GM19240 (cell line): ENCODE measurements around the gene TNRC18.
"Not testable (repeated sequence)": the region's sequence is repeated elsewhere in the genome, so short reads cannot be mapped to it uniquely, and the experiment has no call there.

Experiments
- DNase-seq: peaks from one replicate; pipeline ENCODE4 v3.0.0; 2011; ENCODE audit warnings: low spot score; ENCODE audit not compliant: insufficient read length

Gene TNRC18

DNA sequence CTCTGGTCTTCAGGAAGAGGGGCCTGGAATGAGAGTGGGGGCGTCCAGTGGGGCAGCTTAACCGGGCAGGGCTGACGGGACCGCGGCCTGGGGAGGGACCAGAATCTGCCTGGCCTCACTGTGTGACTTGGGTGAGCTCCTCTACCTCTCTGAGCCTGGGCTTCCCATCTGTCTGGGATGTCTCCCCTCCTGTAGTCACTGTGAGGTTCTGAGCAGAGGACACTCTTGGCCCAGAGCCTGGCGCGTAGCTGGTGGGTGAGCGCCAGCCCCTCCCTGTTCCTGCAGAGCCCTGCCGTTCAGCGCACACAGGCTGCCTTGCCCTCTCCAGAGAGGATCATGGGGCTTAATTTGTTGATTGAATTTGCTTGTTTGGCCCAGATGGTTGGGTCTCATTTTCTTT lies 148.1 kb downstream of the TNRC18 start:
- not testable (repeated sequence) for DNase-seq

DNA sequence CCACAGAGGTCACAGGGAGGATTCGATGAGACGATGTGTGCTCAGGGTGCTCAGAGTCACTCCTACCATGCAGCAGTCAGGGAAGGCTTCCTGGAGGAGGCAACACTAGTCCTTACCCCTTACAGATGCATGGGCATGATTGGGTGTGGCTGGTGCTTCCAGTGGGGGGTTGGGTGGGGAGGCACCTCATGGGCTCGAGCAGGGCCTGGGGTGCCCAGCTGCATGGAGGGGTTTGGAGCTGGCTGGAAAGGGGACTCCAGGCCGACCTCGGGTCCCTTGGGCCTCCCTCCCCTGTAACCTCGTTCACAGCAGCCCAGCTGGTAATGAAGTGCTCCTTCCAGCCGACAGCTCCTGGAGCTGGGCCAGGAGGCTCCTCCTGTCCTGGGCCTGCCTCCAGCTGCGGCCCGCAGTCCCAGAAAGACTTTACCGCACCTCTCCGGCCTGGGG lies 148.6 kb downstream of the TNRC18 start:
- not testable (repeated sequence) for DNase-seq

DNA sequence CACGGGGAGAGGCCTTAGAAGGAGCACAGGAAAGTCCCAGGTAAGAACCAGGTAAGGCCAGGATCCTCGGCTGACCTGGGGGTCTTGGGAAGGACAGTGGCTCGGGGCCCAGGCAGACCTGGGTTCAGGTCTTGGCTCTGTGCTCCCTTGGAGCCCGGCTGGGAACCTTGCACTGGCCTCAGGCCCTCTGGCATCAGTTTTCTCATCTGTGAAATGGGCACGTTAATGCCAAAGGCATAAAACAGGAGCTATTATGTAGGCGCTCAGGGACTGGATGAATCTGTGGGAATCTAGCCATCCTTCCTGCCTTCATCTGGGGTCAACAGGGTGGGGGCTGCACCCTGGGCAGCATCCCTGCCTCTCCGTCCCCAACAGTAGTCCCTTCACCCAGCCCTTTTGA lies 149.2 kb downstream of the TNRC18 start:
- no peak for DNase-seq

DNA sequence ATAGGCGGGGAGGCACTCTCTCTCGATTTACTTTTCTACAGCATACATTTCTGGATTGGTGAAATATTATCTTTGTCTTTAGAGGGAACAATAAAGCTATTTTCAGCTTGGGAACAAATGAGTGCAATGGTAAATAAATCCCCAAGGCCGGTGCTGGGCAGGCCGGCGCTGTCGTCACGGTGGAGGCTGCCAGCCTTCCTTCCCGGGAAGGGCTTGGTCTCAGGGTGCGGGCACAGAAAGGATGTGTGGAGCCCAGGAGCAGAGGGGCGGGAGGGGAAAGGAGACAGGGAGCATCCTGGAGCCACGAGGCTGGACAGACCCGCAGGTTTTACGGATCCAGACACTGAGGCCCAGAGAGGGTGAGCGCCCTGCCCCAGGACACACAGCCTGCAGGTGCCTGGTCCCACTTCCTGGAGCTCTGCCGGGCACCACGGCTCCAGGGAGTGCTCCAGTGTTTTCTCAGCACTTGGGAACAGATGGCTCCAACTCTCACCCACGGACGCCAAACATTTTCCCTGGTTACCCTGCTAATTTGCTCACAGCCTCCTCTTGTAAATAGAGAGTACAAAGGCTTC lies 149.7 kb downstream of the TNRC18 start:
- not testable (repeated sequence) for DNase-seq

DNA sequence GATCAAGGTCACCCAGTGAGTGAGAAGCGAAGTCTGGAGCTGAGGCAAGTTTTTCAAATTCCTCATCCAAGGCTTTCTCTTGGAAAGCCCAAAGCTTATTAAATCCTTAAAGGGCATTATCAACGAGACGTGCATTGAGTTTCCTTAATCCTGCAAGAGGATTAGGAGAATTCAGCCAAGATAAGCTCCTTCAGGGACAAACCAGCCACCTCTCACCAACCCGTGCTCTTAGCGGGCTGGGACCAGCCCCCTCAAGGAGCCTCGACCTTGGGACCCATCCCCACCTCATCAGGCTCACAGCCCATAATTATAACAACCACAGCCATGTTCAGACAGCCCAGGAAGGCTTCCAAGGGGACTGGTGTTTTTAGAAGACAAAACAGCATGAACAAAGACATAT lies 152.8 kb downstream of the TNRC18 start:
- DNase-seq, result no peak

DNA sequence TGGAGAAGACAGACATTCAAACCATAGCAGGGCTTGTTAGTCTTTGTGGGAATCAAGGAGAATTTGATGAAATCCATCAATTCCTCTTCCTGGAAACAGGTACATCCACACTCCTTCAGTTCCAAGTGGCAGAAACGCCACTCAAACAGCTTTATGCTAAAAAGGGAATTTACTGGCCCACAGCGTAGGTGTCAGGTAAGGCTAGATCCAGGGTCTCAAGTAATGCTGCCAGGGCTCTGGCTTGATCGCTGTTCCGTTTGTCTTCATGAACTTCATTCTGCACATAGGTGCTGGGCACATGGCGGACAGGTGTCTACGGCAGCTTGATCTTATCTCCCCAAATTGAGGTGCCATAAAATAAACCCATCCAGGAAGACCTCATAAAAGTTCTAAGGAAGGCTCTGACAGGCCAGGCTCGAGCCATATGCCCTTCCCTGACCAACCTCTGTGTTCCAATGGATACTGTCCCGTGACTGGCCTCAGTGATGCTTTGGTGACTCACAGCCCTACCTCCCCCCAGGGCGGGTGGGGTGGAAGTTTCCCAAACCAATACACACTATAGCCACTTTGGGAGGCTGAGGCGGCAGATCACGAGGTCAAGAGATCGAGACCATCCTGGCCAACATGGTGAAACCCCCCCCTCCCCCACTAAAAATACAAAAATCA lies 153.5 kb downstream of the TNRC18 start:
- not testable (repeated sequence) for DNase-seq

DNA sequence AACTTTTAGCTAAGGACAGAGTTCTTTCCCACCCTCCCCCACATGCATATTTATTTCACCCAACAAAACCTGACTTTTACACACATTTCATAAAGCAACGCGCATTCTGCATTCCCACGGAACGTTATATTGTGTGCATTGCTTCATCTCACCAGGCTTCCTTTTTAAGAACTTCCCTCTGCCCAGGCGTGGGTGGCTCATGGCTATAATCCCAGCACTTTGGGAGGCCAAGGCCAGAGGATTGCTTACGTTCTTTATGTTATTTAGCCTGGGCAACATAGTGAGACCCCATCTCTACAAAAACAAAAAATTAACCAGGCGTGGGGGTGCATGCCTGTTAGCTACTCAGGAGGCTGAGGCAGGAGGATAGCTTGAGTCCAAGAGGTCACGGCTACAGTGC lies 155.8 kb downstream of the TNRC18 start:
- not testable (repeated sequence) for DNase-seq

DNA sequence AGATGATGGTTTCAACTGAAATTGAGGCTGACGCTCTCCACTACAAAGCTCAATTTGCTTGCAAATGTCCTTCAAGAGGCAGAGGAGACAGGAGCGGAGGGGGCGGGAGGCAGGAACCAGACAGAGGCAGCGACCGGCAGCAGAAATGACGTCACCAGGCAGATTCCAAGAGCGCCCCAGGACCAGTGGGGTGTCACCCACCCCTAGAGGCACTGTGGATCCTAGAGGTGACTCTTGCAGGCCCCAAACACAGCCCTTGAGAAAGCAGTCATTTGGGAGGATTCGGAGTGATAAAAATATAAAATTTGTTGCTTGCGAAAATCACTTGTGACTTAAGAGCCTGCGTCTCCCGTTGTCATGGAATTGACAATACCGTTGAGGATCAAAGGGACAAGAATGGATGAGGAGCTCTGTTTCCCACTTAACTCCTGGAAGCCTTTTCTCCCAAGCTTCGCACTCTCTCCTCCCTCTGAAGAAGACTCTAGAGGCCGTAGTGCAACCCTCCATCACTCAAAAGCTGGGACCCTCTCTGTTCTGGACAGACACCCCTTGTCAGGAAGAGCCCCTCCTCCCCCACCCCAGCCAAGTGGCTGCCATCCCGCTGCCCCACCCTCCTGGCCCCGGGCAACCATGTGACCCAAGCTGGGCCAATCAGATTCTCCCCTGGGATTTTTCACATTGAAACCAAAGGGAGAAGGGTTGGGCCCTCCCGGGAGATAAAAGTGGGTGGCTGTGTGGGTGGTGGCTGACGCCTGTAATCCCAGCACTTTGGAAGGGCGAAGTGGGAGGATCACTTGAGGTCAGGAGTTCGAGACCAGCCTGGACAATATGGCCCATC lies 157.2 kb downstream of the TNRC18 start:
- DNase-seq, result no peak

DNA sequence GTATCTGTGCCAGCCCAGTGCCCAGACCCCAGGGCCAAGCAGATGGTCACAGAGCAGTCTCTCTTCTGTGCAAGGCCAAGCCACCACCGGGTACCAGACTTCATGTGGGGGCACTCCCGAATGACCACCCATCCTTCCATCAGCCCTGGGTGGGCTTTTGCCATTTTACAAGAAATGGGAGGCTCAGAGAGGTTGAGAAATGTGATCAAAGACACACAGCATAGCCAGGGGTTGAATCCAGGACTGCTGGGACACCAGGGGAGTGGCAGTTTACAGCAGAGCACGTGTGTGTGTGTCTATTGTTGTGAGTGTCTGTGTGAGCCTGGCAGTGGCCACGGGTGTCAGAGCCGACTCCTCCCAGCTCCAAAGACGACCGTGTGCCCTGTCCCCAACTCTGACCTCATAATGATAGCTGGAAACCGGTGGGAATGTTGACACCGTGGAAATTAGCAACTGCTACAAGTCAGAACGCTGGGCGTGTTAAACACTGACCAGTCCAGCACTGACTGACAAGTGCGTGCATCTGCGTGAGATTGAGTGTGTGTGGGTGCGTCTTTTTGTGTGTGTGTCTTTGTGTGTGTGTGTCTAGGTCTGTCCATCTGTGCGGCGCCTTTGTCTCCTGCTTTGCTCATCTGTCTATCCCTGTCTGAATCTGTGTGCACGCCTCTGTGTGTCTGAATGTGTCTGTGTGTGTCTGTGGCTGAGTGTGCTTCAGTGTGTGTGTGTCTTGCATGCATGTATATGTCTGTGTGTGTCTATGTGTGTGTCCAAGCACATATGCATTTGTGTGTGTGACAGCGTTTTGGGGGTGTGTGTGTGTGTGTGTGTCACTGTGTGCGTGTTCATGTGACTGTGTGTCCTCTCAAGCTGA lies 158.1 kb downstream of the TNRC18 start:
- DNase-seq, result no peak

DNA sequence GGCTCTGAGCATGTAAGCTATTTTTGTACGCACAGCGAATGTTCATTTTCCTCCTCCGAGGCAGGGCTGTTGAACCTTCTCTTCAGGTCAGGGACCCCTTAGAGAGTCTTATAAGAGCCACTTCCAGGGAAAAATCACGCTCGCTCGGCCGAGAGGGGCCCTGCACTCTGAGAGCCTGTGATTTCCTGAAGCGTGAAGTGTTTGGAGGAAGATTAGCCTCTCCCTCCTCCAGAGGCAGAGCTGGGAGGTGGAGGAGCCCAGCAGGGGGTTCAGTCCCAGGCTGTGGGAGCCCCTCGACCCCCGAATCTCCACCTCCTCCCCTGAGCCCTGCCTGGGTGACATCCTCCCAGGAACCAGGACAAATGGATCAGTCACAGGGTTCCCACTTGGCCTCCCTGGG lies 160.6 kb downstream of the TNRC18 start:
- DNase-seq, result not testable (repeated sequence)

DNA sequence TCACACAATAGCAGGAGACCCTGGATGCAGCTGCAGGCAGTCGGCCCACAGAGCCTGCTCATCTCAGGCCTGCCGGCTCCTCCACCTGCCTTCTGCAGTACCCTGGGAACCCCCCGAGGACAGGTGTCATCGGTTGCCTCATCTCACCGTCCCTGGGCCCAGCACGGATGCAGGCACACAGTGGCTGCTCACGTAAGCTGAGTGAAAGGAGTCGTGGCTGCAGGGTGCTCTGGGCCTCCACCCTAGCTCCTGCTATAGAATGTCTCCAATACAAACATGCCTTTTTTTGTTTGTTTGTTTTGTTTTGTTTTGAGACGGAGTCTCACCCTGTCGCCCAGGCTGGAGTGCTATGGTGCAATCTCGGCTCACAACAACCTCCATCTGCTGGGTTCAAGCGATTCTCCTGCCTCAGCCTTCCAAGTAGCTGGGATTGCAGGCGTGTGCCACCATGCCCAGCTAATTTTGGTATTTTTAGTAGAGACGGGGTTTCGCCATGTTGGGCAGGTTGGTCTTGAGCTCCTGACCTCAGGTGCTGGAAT lies 163.0 kb downstream of the TNRC18 start:
- DNase-seq, result not testable (repeated sequence)
